ENCODE measurements around the gene PGC.

PGC gene

GRCh38 chr6:41746107-41746506, 1.1 kb downstream of the PGC start:
- no peak for DNase-seq (ENCODE audit: low spot score)

GRCh38 chr6:41744236-41744787, 2.9 kb downstream of the PGC start:
- DNase-seq (ENCODE audit: low spot score), result no peak

GRCh38 chr6:41743406-41744235, 3.6 kb downstream of the PGC start:
- no peak for DNase-seq (ENCODE audit: low spot score)

- DNase-seq (ENCODE audit: low spot score), result no peak
Observed at GRCh38 chr6:41741625-41742490, 5.3 kb downstream of the PGC start.

- DNase-seq (ENCODE audit: low spot score), result no peak
Observed at GRCh38 chr6:41740366-41741162, 6.6 kb downstream of the PGC start.

GRCh38 chr6:41739041-41739440, 8.2 kb downstream of the PGC start:
- no peak for DNase-seq (ENCODE audit: low spot score)

- no peak for DNase-seq (ENCODE audit: low spot score)
Observed at GRCh38 chr6:41737591-41738130, 9.5 kb downstream of the PGC start.

- no peak for DNase-seq (ENCODE audit: low spot score)
Observed at GRCh38 chr6:41736800-41737555, 10.2 kb downstream of the PGC start.

- no peak for DNase-seq (ENCODE audit: low spot score)
Observed at GRCh38 chr6:41736186-41736733, 10.9 kb downstream of the PGC start.

- peak; percentile 94 for DNase-seq (ENCODE audit: low spot score)
Observed at GRCh38 chr6:41735427-41736185, 11.6 kb downstream of the PGC start, which contains the start of gene TFEB. TSS of gene TFEB (minus strand) at chr6:41735608. CDS start at chr6:41691213, 44,395 bp downstream.

GRCh38 chr6:41734666-41735426, 12.4 kb downstream of the PGC start:
- DNase-seq (ENCODE audit: low spot score), result peak; percentile 62

- peak; percentile 37 for DNase-seq (ENCODE audit: low spot score)
Observed at GRCh38 chr6:41733707-41734665, 13.2 kb downstream of the PGC start.

GRCh38 chr6:41733360-41733706, 13.9 kb downstream of the PGC start:
- DNase-seq (ENCODE audit: low spot score), result no peak

- peak; percentile 65 for DNase-seq (ENCODE audit: low spot score)
Observed at GRCh38 chr6:41732591-41733359, 14.4 kb downstream of the PGC start.

- no peak for DNase-seq (ENCODE audit: low spot score)
Observed at GRCh38 chr6:41732149-41732548, 15.0 kb downstream of the PGC start.

GRCh38 chr6:41731561-41732086, 15.6 kb downstream of the PGC start:
- DNase-seq (ENCODE audit: low spot score), result no peak

Measured in activated CD4-positive, alpha-beta T cell treated with anti-CD3 and anti-CD28 coated beads, Interleukin-2, Interleukin-4, amounts not matched to agents 100 ng/mL and 50 ng/mL, durations not matched to agents 16 hours and 8 hours (primary cell).